Activated B cell treated with CpG ODN at 0.5 μM for 24 hours (primary cell): Measurements from ENCODE around the gene PSMB9. TPM values are rescaled to one million over a fixed set of nuclear protein-coding genes. Genes with fewer than 3 reads are reported as not detected.

Experiments used
- ATAC-seq: fragments of 200-7000 bp; cut with Tn5 transposase; one replicate; pipeline ENCODE4 v1.10.0; 2021; ENCODE audit warnings: low read depth, mild to moderate bottlenecking, moderate library complexity
- CTCF ChIA-PET: fragments of 350-600 bp; sonication (Branson Sonifier 250); formaldehyde crosslinking; loops from one replicate; lab custom pipeline; 2021; ENCODE audit warnings: antibody characterized with exemption; lab: Charles Lee
- POLR2A ChIA-PET: fragments of 350-600 bp; sonication (Branson Sonifier 250); formaldehyde crosslinking; loops from one replicate; lab custom pipeline; 2021; ENCODE audit warnings: antibody characterized with exemption; lab: Charles Lee
- DNase-seq: peaks from one replicate; pipeline ENCODE4 v3.0.0; 2022
- H3K27ac Mint-ChIP-seq: one replicate; pipeline ENCODE4 v1.8.0; 2020; ENCODE audit warnings: mixed read lengths
- H3K27me3 Mint-ChIP-seq: one replicate; pipeline ENCODE4 v1.8.0; 2021; ENCODE audit warnings: mixed read lengths
- H3K36me3 Mint-ChIP-seq: one replicate; pipeline ENCODE4 v1.8.0; 2021; ENCODE audit warnings: low read depth, mixed read lengths
- H3K4me1 Mint-ChIP-seq: one replicate; pipeline ENCODE4 v1.8.0; 2021; ENCODE audit warnings: mixed read lengths
- H3K4me3 Mint-ChIP-seq: one replicate; pipeline ENCODE4 v1.8.0; 2020; ENCODE audit warnings: mild to moderate bottlenecking, mixed read lengths
- H3K9me3 Mint-ChIP-seq: one replicate; pipeline ENCODE4 v1.8.0; 2020; ENCODE audit warnings: mixed read lengths
- CTCF ChIP-seq: fragments of 200-600 bp; IDR thresholded peaks from one replicate; pipeline ENCODE4 v1.8.0; 2022; ENCODE audit warnings: antibody characterized with exemption, mild to moderate bottlenecking
- intact Hi-C: fragments of 100-400 bp; cut with micrococcal nuclease; formaldehyde crosslinking; loops from one replicate; pipeline ENCODE4 v1.15.1; 2024
- total RNA-seq: library from RNA; stranded (reverse); gene quantifications from 2 replicates; pipeline ENCODE4 v1.2.3, GENCODE V29; 2022

PSMB9 gene
- total RNA-seq, 1 donor from 2014 or later: 198 TPM

- ChIA-PET POLR2A (interaction anchor here (0.6 to 12.3 kb wide), 3 partner anchors 8 to 20 kb away, joined by 5 to 904 read pairs (median 36); partner anchors contain the start of genes PSMB8, PSMB9, TAP1 and TAP2), CTCF (interaction anchor here (2.1 kb wide), 1 partner anchor 24 kb away, joined by 14 read pairs; the partner anchor contains the start of gene TAP2)
- ATAC-seq (no peak), DNase-seq (no peak)
- Mint-ChIP-seq H3K4me1 (peaks cover 62% of the 10 kb centered on the region), H3K4me3 (no peak overlapping the region), H3K27me3 (no peaks in the 10 kb centered on the region), H3K27ac (no peak overlapping the region), H3K9me3 (no peaks in the 10 kb centered on the region), H3K36me3 (peaks cover 48% of the 10 kb centered on the region)
- TF ChIP-seq CTCF: no peak
- intact Hi-C loops: loop anchor here (10.0 kb wide), 1 partner anchor 618 kb away; no protein-coding TSS in a partner anchor
Measured at GRCh38 chr6:32862725-32863124, 8.7 kb downstream of the PSMB9 start.

- peaks cover 19% of the 10 kb centered on the region for H3K36me3 Mint-ChIP-seq
- peak overlapping the region; percentile 88 for H3K27ac Mint-ChIP-seq
- H3K4me1 Mint-ChIP-seq: peaks cover 44% of the 10 kb centered on the region
- intact Hi-C loops: loop anchor here (5.0 to 10.0 kb wide), 3 partner anchors 199 to 621 kb away; partner anchors contain the start of gene HLA-DQB1
- ChIA-PET POLR2A (interaction anchor here (0.7 to 4.0 kb wide), 3 partner anchors 12 to 105 kb away, joined by 3 to 36 read pairs (median 34); partner anchors contain the start of genes PSMB9, TAP1 and TAP2), CTCF (interaction anchor here (1.5 to 6.2 kb wide), 3 partner anchors 26 to 79 kb away, joined by 3 to 198 read pairs (median 38); partner anchors contain the start of gene TAP2)
- no peak for DNase-seq
- no peak for TF ChIP-seq CTCF
- H3K27me3 Mint-ChIP-seq: no peaks in the 10 kb centered on the region
- H3K9me3 Mint-ChIP-seq: no peaks in the 10 kb centered on the region
- no peak overlapping the region for H3K4me3 Mint-ChIP-seq
- no peak for ATAC-seq
Measured at GRCh38 chr6:32865724-32866443, 11.9 kb downstream of the PSMB9 start.

GRCh38 chr6:32867022-32867477 lies 13.1 kb downstream of the PSMB9 start:
- ATAC-seq (peak; percentile 68), DNase-seq (no peak)

GRCh38 chr6:32867554-32868256 lies 13.7 kb downstream of the PSMB9 start:
- Mint-ChIP-seq H3K27ac (peak overlapping the region; percentile 88), H3K4me3 (peak overlapping the region; percentile 57), H3K27me3 (no peaks in the 10 kb centered on the region), H3K36me3 (peaks cover 10% of the 10 kb centered on the region), H3K4me1 (peaks cover 40% of the 10 kb centered on the region), H3K9me3 (peaks cover 3% of the 10 kb centered on the region)
- ChIA-PET CTCF (interaction anchor here (0.6 to 6.2 kb wide), 63 partner anchors 8 to 750 kb away, joined by 3 to 198 read pairs (median 4); partner anchors contain the start of genes ATF6B, HLA-DMA, HLA-DOB and HLA-DQB1), POLR2A (interaction anchor here (0.6 to 5.9 kb wide), 27 partner anchors 10 to 677 kb away, joined by 3 to 240 read pairs (median 5); partner anchors contain the start of genes HLA-DMA, HLA-DQA1, HLA-DQB1 and PBX2)
- ATAC-seq (peak; percentile 15), DNase-seq (no peak)
- TF ChIP-seq CTCF: no peak
- intact Hi-C loops: loop anchor here (1.0 to 10.0 kb wide), 8 partner anchors 13 to 623 kb away; partner anchors contain the start of genes HLA-DQB1, PSMB9 and TAP2

More at GRCh38 chr6:32867022-32867477, 13.1 kb downstream of the PSMB9 start:
- H3K9me3 Mint-ChIP-seq: no peaks in the 10 kb centered on the region
- H3K27me3 Mint-ChIP-seq: no peaks in the 10 kb centered on the region
- ChIA-PET CTCF (interaction anchor here (0.8 to 6.2 kb wide), 26 partner anchors 8 to 749 kb away, joined by 3 to 198 read pairs (median 8); partner anchors contain the start of genes HLA-DMA, PSMB8, PSMB9 and TAP1), POLR2A (interaction anchor here (0.6 to 5.9 kb wide), 19 partner anchors 9 to 677 kb away, joined by 3 to 240 read pairs (median 6); partner anchors contain the start of genes HLA-DMA, HLA-DQB1, PBX2 and PSMB8)
- H3K36me3 Mint-ChIP-seq: peaks cover 11% of the 10 kb centered on the region
- H3K27ac Mint-ChIP-seq: peak overlapping the region; percentile 88
- peak overlapping the region; percentile 57 for H3K4me3 Mint-ChIP-seq
- H3K4me1 Mint-ChIP-seq: peaks cover 40% of the 10 kb centered on the region
- no peak for TF ChIP-seq CTCF
- intact Hi-C loops: loop anchor here (1.0 to 10.0 kb wide), 4 partner anchors 13 to 622 kb away; partner anchors contain the start of genes HLA-DQB1 and PSMB9
